GM12878 (cell line): ENCODE data around the gene INTS6L.

Experiments
- ATF3 ChIP-seq: IDR thresholded peaks from 2 replicates; pipeline ENCODE4 v1.6.1; 2011; ENCODE audit warnings: low read depth, mild to moderate bottlenecking, low read length, moderate library complexity, borderline replicate concordance; ENCODE audit errors: extremely low read depth
- BHLHE40 ChIP-seq, 2 experiments: fragments of 450-650 bp in 1 of 2; IDR thresholded peaks; 2 replicates each; pipeline ENCODE4 v1.6.1; 2011 to 2017; ENCODE audit warnings: low read depth in 2 of 2, borderline replicate concordance in 1 of 2, improper control_type of control experiment in 1 of 2, low read length in 1 of 2, mild to moderate bottlenecking in 1 of 2
- CHD2 ChIP-seq: IDR thresholded peaks from 2 replicates; pipeline ENCODE4 v1.6.1; 2011; ENCODE audit warnings: low read depth, low read length, improper control_type of control experiment, borderline replicate concordance
- CTCF ChIP-seq, 3 experiments: IDR thresholded peaks in 2 of 3; conservative IDR thresholded peaks in 1 of 3; 2 replicates each; pipeline ENCODE4 v1.5.1; 2011; ENCODE audit warnings: low read depth in 3 of 3, low read length in 3 of 3, mild to moderate bottlenecking in 3 of 3, control low read depth in 2 of 3, moderate library complexity in 2 of 3, inconsistent platforms in 1 of 3, mixed read lengths in 1 of 3; ENCODE audit not compliant: control insufficient read depth in 2 of 3, insufficient read depth in 1 of 3; ENCODE audit errors: extremely low read depth in 1 of 3
- MXI1 ChIP-seq: fragments of 150-350 bp; IDR thresholded peaks from 2 replicates; pipeline ENCODE4 v1.6.1; 2011; ENCODE audit warnings: low read depth, mild to moderate bottlenecking, inconsistent platforms, low read length, improper control_type of control experiment
- TBL1XR1 ChIP-seq: IDR thresholded peaks from 2 replicates; pipeline ENCODE4 v1.6.1; 2012; ENCODE audit warnings: low read depth, low read length, improper control_type of control experiment
- ZNF274 ChIP-seq: IDR thresholded peaks from one replicate; pipeline ENCODE4 v1.8.0; 2011; ENCODE audit not compliant: insufficient read length, insufficient read depth
- ZNF622 ChIP-seq: fragments of 450-650 bp; IDR thresholded peaks from 2 replicates; pipeline ENCODE4 v1.6.1; 2017; ENCODE audit warnings: mild to moderate bottlenecking, inconsistent platforms

- no peak for TF ChIP-seq ZNF274
- no peak for TF ChIP-seq ZNF622
- TF ChIP-seq BHLHE40 (IDR thresholded peaks at IDR 0.05; ENCODE audit: borderline replicate concordance in 1 of 2, low read depth in 2 of 2, low read length in 1 of 2): no peak
- no peak for TF ChIP-seq ATF3
- TF ChIP-seq TBL1XR1: no peak
- TF ChIP-seq CTCF (IDR thresholded peaks at IDR 0.05 in 2 of 3, conservative IDR thresholded peaks at IDR 0.05 in 1 of 3; ENCODE audit: control insufficient read depth in 2 of 3, extremely low read depth in 1 of 3, insufficient read depth in 1 of 3, low read depth in 3 of 3, low read length in 3 of 3): no peak
- TF ChIP-seq CHD2: no peak
- no peak for TF ChIP-seq MXI1
Measured at GRCh38 chrX:135543172-135543571, 22.7 kb downstream of the INTS6L start.
